GM12878 (cell line): ENCODE results near the gene BLOC1S6. TPM values are rescaled to one million over a fixed set of nuclear protein-coding genes. Genes with fewer than 3 reads are reported as not detected.

Source experiments
- ATAC-seq: fragments of 200-7000 bp; cut with Tn5 transposase; 3 replicates; pipeline ENCODE4 v1.9.1; 2020; ENCODE audit warnings: mild to moderate bottlenecking, moderate library complexity
- BruUV-seq: library from RNA; stranded (reverse); fragments of 400-500 nt; replicated peaks from 2 replicates; lab custom pipeline; 2021; lab: Mats Ljungman, UMichigan
- CTCF ChIA-PET: fragments of 300-600 bp; sonication (Branson Sonifier 250); formaldehyde crosslinking; extraction: SDS; loops from one replicate; lab custom pipeline; 2021; ENCODE audit warnings: inconsistent platforms; lab: Yijun Ruan, JAX
- POLR2A ChIA-PET: fragments of 350-600 bp; formaldehyde crosslinking; extraction: SDS; loops from one replicate; lab custom pipeline; 2021; ENCODE audit warnings: inconsistent platforms; lab: Charles Lee
- RAD21 ChIA-PET: fragments of 300-600 bp; sonication (Branson Sonifier 250); formaldehyde crosslinking; loops from one replicate; lab custom pipeline; 2023; ENCODE audit warnings: antibody characterized with exemption; ENCODE audit not compliant: unreplicated experiment; lab: Charles Lee
- SMC1A ChIA-PET: fragments of 300-600 bp; sonication (Branson Sonifier 250); formaldehyde crosslinking; loops from one replicate; lab custom pipeline; 2023; ENCODE audit not compliant: unreplicated experiment, uncharacterized antibody; lab: Charles Lee
- DNase-seq: peaks from one replicate; pipeline ENCODE4 v3.0.0-alpha.2; 2011; ENCODE audit warnings: low read depth, low spot score
- FAIRE-seq: peaks from 3 replicates; lab custom pipeline; 2011; peaks lifted over from hg19 to GRCh38; lab: Jason Lieb, UNC
- H2AFZ ChIP-seq: 2 replicates; pipeline ENCODE4 v1.6.0; 2011; ENCODE audit warnings: low read depth, low read length, control low read depth; ENCODE audit not compliant: control insufficient read depth
- H3K27ac ChIP-seq: 2 replicates; pipeline ENCODE4 v1.5.1; 2011; ENCODE audit warnings: control low read depth; ENCODE audit not compliant: control insufficient read depth, insufficient read depth
- H3K27me3 ChIP-seq, 2 experiments: replicated peaks in 1 of 2; 2 replicates each; pipeline versions ENCODE4 v1.6.0 to v1.6.1; 2011; ENCODE audit warnings: low read length in 1 of 2; ENCODE audit not compliant: control insufficient read depth in 2 of 2, insufficient read depth in 2 of 2
- H3K36me3 ChIP-seq, 2 experiments: 2 replicates each; pipeline ENCODE4 v1.5.1; 2011; ENCODE audit warnings: low read length in 1 of 2; ENCODE audit not compliant: control insufficient read depth in 2 of 2, insufficient read depth in 2 of 2
- H3K4me1 ChIP-seq: 2 replicates; pipeline ENCODE4 v1.6.1; 2011; ENCODE audit warnings: mild to moderate bottlenecking, low read length, moderate library complexity, mixed read lengths; ENCODE audit not compliant: control insufficient read depth, insufficient read depth
- H3K4me2 ChIP-seq: 2 replicates; pipeline ENCODE4 v1.6.0; 2011; ENCODE audit warnings: control low read depth; ENCODE audit not compliant: control insufficient read depth, insufficient read depth
- H3K4me3 ChIP-seq: fragments of 200-600 bp; sonication (generic); 2 replicates; pipeline ENCODE4 v1.5.1; 2016
- H3K79me2 ChIP-seq: 2 replicates; pipeline ENCODE4 v1.6.0; 2011; ENCODE audit warnings: low read length; ENCODE audit not compliant: control insufficient read depth, insufficient read depth
- H3K9ac ChIP-seq: 2 replicates; pipeline ENCODE4 v1.8.0; 2011; ENCODE audit warnings: low read length, control low read depth, mixed read lengths; ENCODE audit not compliant: control insufficient read depth, insufficient read depth
- H3K9me3 ChIP-seq: replicated peaks from 3 replicates; pipeline ENCODE4 v1.5.1; 2011; ENCODE audit warnings: mild to moderate bottlenecking, low read length; ENCODE audit not compliant: control insufficient read depth, insufficient read depth
- H4K20me1 ChIP-seq: 2 replicates; pipeline ENCODE4 v1.6.0; 2011; ENCODE audit not compliant: control insufficient read depth, insufficient read depth
- HDAC2 ChIP-seq: fragments of 200-600 bp; sonication (generic); IDR thresholded peaks from 2 replicates; pipeline ENCODE4 v1.6.1; 2017
- MLLT1 ChIP-seq: fragments of 450-650 bp; IDR thresholded peaks from 2 replicates; pipeline ENCODE4 v1.6.1; 2016; ENCODE audit warnings: mild to moderate bottlenecking
- WGBS: methylation state at CpG from one replicate; pipeline ENCODE4 v1.1.6; 2016; ENCODE audit warnings: low lambda C conversion rate; ENCODE audit not compliant: insufficient replicate concordance, insufficient coverage; ENCODE audit errors: missing lambda C conversion rate; 5-methylcytosine and 5-hydroxymethylcytosine counted together
- in situ Hi-C: fragments of 300-500 bp; cut with MboI; formaldehyde crosslinking; loops from 9 replicates; pipeline ENCODE4 v1.14.3; 2018; ENCODE audit warnings: mixed read lengths
- intact Hi-C: fragments of 100-400 bp; cut with micrococcal nuclease; formaldehyde crosslinking; loops from one replicate; pipeline ENCODE4 v1.14.2; 2022; ENCODE audit not compliant: unreplicated experiment
- polyA plus RNA-seq, 11 experiments: library from polyadenylated mRNA; depleted of rRNA in 4 of 11; unstranded in 6 of 11; stranded (reverse) in 5 of 11; fragments of >200 nt; fragmentation: Nextera tagmentation in 4 of 11; fragmentation: Illumina TruSeq in 1 of 11; extraction: Ambion mirVana in 4 of 11; extraction: Trizol in 1 of 11; gene quantifications; 1 replicate in 1 of 11; 2 replicates in 10 of 11; pipeline versions ENCODE4 v1.2.1 to v1.2.3, GENCODE V29; 2011 to 2016; ENCODE audit warnings: inconsistent platforms in 2 of 11, missing spikeins in 2 of 11, low read depth in 1 of 11
- total RNA-seq, 4 experiments: library from RNA; depleted of rRNA in 3 of 4; stranded (reverse); fragments of >200 nt in 3 of 4; fragmentation: Illumina TruSeq in 1 of 4; extraction: Trizol in 1 of 4; gene quantifications; 2 replicates each; pipeline versions ENCODE4 v1.2.1 to v1.2.3, GENCODE V29; 2013 to 2021

Gene BLOC1S6
- total and polyA plus RNA-seq, 10 of the 15 experiments (the other 5 are each of a cell fraction or from before 2014, with no cell fraction given) = 13.5 to 48.8 (median 32.7) TPM

GRCh38 chr15:45588219-45588875 is 1.2 kb downstream of the BLOC1S6 start:
- WGBS = under 1% methylated on average over 6 of the region's 6 CpGs
- FAIRE-seq = no peak
- intact Hi-C loops = loop anchor here (5.0 kb wide), 1 partner anchor 66 kb away; the partner anchor contains the start of gene SLC30A4

More at GRCh38 chr15:45588219-45588875, 1.2 kb downstream of the BLOC1S6 start:
- H3K4me3 ChIP-seq = peak overlapping the region; percentile 97
- no peaks in the 10 kb centered on the region for H3K27me3 ChIP-seq
- SMC1A ChIA-PET = interaction anchor here (0.6 to 4.9 kb wide), 13 partner anchors 9 to 386 kb away, joined by 3 to 35 read pairs (median 6); no protein-coding TSS in a partner anchor
- no peaks in the 10 kb centered on the region for H4K20me1 ChIP-seq
- RAD21 ChIA-PET = interaction anchor here (1.0 to 4.0 kb wide), 8 partner anchors 15 to 186 kb away, joined by 3 to 22 read pairs (median 4); partner anchors contain the start of gene SQOR
- H3K27ac ChIP-seq = peak overlapping the region; percentile 85
- peak overlapping the region; percentile 99 for H3K4me2 ChIP-seq
- H2AFZ ChIP-seq = peak overlapping the region; percentile 90
- peaks cover 1 to 12% of the 10 kb centered on the region in 2 experiments; a peak in 2 of 4 replicates for H3K36me3 ChIP-seq
- H3K9me3 ChIP-seq = no peaks in the 10 kb centered on the region
- POLR2A ChIA-PET = interaction anchor here (0.5 to 1.4 kb wide), 4 partner anchors 15 to 129 kb away, joined by 3 to 4 read pairs (median 4); no protein-coding TSS in a partner anchor
- DNase-seq (no peak), ATAC-seq (no peak)
- in situ Hi-C loops = loop anchor here (10.0 kb wide), 1 partner anchor 394 kb away; no protein-coding TSS in a partner anchor
- H3K4me1 ChIP-seq = peaks cover 4% of the 10 kb centered on the region; the same call in 1 of the 2 replicates
- peaks cover 63% of the 10 kb centered on the region for H3K79me2 ChIP-seq
- peak; percentile 40; the same call in 1 of the 2 replicates for TF ChIP-seq MLLT1
- TF ChIP-seq HDAC2 = no peak
- CTCF ChIA-PET = interaction anchor here (1.1 to 6.1 kb wide), 12 partner anchors 9 to 384 kb away, joined by 3 to 79 read pairs (median 6); a partner anchor contains a TSS
- BruUV-seq = no TSS peak
- H3K9ac ChIP-seq = peak overlapping the region; percentile 97
